MCF 10A (cell line): ENCODE data around the gene USP48. TPM values are rescaled to one million over a fixed set of nuclear protein-coding genes. Genes with fewer than 3 reads are reported as not detected.

Experiments
- BruUV-seq: library from RNA; stranded (reverse); fragments of 400-500 nt; replicated peaks from 2 replicates; lab custom pipeline; 2021; lab: Mats Ljungman, UMichigan
- CTCF ChIA-PET: fragments of 300-600 bp; sonication (Branson Sonifier 250); formaldehyde crosslinking; extraction: SDS; loops from one replicate; lab custom pipeline; 2021; ENCODE audit warnings: antibody characterized with exemption, inconsistent platforms; lab: Yijun Ruan, JAX
- POLR2A ChIA-PET: fragments of 300-600, 350-650 bp; sonication (Branson Sonifier 250); formaldehyde crosslinking; extraction: SDS; loops from one replicate; lab custom pipeline; 2020; ENCODE audit warnings: antibody characterized with exemption, inconsistent platforms; lab: Yijun Ruan, JAX
- DNase-seq: peaks from one replicate; pipeline ENCODE4 v3.0.0-alpha.2; 2018; ENCODE audit not compliant: unreplicated experiment
- H3K27ac Mint-ChIP-seq: one replicate; pipeline ENCODE4 v1.8.0; 2022; ENCODE audit warnings: mild to moderate bottlenecking, low read depth, mixed read lengths; ENCODE audit not compliant: unreplicated experiment
- H3K27me3 Mint-ChIP-seq: one replicate; pipeline ENCODE4 v1.8.0; 2022; ENCODE audit warnings: mixed read lengths; ENCODE audit not compliant: insufficient read depth, unreplicated experiment
- H3K36me3 Mint-ChIP-seq: one replicate; pipeline ENCODE4 v1.8.0; 2022; ENCODE audit warnings: mild to moderate bottlenecking, moderate library complexity, mixed read lengths; ENCODE audit not compliant: insufficient read depth, unreplicated experiment
- H3K4me1 Mint-ChIP-seq: one replicate; pipeline ENCODE4 v1.8.0; 2022; ENCODE audit warnings: mixed read lengths; ENCODE audit not compliant: insufficient read depth, unreplicated experiment
- H3K4me3 Mint-ChIP-seq: one replicate; pipeline ENCODE4 v1.8.0; 2022; ENCODE audit warnings: mild to moderate bottlenecking, moderate library complexity, mixed read lengths; ENCODE audit not compliant: unreplicated experiment
- H3K9me3 Mint-ChIP-seq: one replicate; pipeline ENCODE4 v1.8.0; 2022; ENCODE audit warnings: mixed read lengths; ENCODE audit not compliant: unreplicated experiment
- CTCF ChIP-seq: fragments of 200-600 bp; IDR thresholded peaks from one replicate; pipeline ENCODE4 v1.8.0; 2022; ENCODE audit warnings: antibody characterized with exemption, mild to moderate bottlenecking; ENCODE audit not compliant: unreplicated experiment
- intact Hi-C: fragments of 100-400 bp; cut with micrococcal nuclease; formaldehyde crosslinking; loops from 2 replicates; pipeline ENCODE4 v1.14.1; 2022
- total RNA-seq: library from RNA; stranded (reverse); gene quantifications from 2 replicates; pipeline ENCODE4 v1.2.3, GENCODE V29; 2022

USP48 gene
- total RNA-seq, 1 experiment from 2014 or later, result 64.8 TPM

DNA sequence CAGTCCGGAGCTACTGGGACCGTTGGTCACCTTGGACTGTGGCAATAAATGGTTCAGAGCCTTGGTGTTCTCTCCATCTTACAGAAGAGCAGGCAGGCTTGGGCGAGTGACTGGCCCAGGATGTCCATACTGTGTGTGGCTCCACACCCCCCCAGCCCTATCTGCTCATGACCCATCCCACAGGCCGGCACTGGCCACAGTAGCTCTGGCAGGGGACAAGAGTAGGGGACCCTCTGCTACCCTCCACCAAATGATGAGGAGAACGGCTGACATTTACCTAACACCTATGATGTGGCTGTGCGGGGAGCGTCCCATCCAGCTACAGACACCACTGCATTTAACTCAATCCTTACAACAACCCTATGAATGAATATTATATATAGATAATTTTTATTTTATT is 42.4 kb upstream of the USP48 start:
- Mint-ChIP-seq H3K27ac (no peak overlapping the region), H3K36me3 (peaks cover 29% of the 10 kb centered on the region), H3K27me3 (no peaks in the 10 kb centered on the region), H3K4me1 (no peaks in the 10 kb centered on the region), H3K4me3 (no peak overlapping the region), H3K9me3 (no peaks in the 10 kb centered on the region)
- DNase-seq, result no peak
- CTCF ChIA-PET, result no interaction called here
- intact Hi-C loops, result no loop called here
- POLR2A ChIA-PET, result no interaction called here
- no peak for TF ChIP-seq CTCF
- no TSS peak for BruUV-seq

DNA sequence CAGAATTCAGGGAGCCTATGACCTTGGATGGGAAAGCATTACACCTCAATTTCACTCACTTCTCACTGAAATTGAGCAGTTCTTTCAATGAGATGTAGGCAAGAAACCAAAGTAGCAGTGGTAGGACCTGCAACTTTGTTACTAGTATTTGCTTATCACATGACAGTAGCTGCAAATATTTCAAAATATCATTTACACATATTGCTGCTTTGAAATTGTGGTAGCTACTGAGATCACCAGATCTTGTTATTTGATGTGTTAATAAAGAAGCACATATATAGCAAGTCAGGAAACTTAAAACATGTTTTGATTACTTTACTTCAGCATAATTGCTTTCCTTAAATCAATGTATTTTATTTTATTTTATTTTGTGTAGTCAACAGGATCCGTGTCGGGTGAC is 42.0 kb upstream of the USP48 start:
- no peak for DNase-seq
- Mint-ChIP-seq H3K4me3 (no peak overlapping the region), H3K27ac (no peak overlapping the region), H3K4me1 (no peaks in the 10 kb centered on the region), H3K27me3 (no peaks in the 10 kb centered on the region), H3K36me3 (peaks cover 25% of the 10 kb centered on the region), H3K9me3 (no peaks in the 10 kb centered on the region)
- CTCF ChIA-PET, result no interaction called here
- no TSS peak for BruUV-seq
- intact Hi-C loops, result no loop called here
- POLR2A ChIA-PET, result no interaction called here
- TF ChIP-seq CTCF, result no peak

GRCh38 chr1:21823980-21824702 is 41.2 kb upstream of the USP48 start:
- no peak for TF ChIP-seq CTCF
- intact Hi-C loops, result no loop called here
- Mint-ChIP-seq H3K27ac (no peak overlapping the region), H3K4me1 (no peaks in the 10 kb centered on the region), H3K9me3 (no peaks in the 10 kb centered on the region), H3K4me3 (no peak overlapping the region), H3K27me3 (no peaks in the 10 kb centered on the region), H3K36me3 (peaks cover 23% of the 10 kb centered on the region)
- no TSS peak for BruUV-seq
- no peak for DNase-seq
- POLR2A ChIA-PET, result no interaction called here
- CTCF ChIA-PET, result interaction anchor here (0.6 kb wide), 1 partner anchor 31 kb away, joined by 4 read pairs; no protein-coding TSS in a partner anchor

GRCh38 chr1:21823206-21823979 is 40.4 kb upstream of the USP48 start:
- DNase-seq, result no peak
- Mint-ChIP-seq H3K36me3 (peaks cover 23% of the 10 kb centered on the region), H3K27me3 (no peaks in the 10 kb centered on the region), H3K27ac (no peak overlapping the region), H3K9me3 (no peaks in the 10 kb centered on the region), H3K4me1 (no peaks in the 10 kb centered on the region), H3K4me3 (no peak overlapping the region)
- ChIA-PET CTCF (no interaction called here), POLR2A (no interaction called here)
- no peak for TF ChIP-seq CTCF
- intact Hi-C loops, result no loop called here
- no TSS peak for BruUV-seq
